GM21619 (cell line): ENCODE results near the gene SWT1.
A peak's percentile ranks its signal among the peaks of the same experiment; 100 is the strongest.
"Not testable (repeated sequence)": the region's sequence is repeated elsewhere in the genome, so short reads cannot be mapped to it uniquely, and the experiment has no call there.

Experiments
- ATAC-seq: cut with Tn5 transposase; IDR thresholded peaks from one replicate; pipeline ENCODE4 v1.9.1; 2021; ENCODE audit not compliant: unreplicated experiment

Gene SWT1

GRCh38 chr1:185162491-185162890, 5.5 kb downstream of the SWT1 start:
- no peak for ATAC-seq

- ATAC-seq: no peak
Observed at GRCh38 chr1:185166106-185166505, 9.1 kb downstream of the SWT1 start.

- peak; percentile 92 for ATAC-seq
Observed at GRCh38 chr1:185170291-185170848, 13.4 kb downstream of the SWT1 start.

GRCh38 chr1:185193756-185194155, 36.8 kb downstream of the SWT1 start:
- ATAC-seq: no peak

- not testable (repeated sequence) for ATAC-seq
Observed at GRCh38 chr1:185198712-185199111, 41.7 kb downstream of the SWT1 start.

GRCh38 chr1:185200889-185201288, 43.9 kb downstream of the SWT1 start:
- no peak for ATAC-seq

- ATAC-seq: no peak
Observed at GRCh38 chr1:185207170-185207569, 50.2 kb downstream of the SWT1 start.

GRCh38 chr1:185207980-185208602, 51.1 kb downstream of the SWT1 start:
- ATAC-seq: no peak

- ATAC-seq: no peak
Observed at GRCh38 chr1:185208626-185209180, 51.7 kb downstream of the SWT1 start.

GRCh38 chr1:185209357-185209756, 52.4 kb downstream of the SWT1 start:
- ATAC-seq: not testable (repeated sequence)

GRCh38 chr1:185213091-185213490, 56.1 kb downstream of the SWT1 start:
- no peak for ATAC-seq

- no peak for ATAC-seq
Observed at GRCh38 chr1:185215911-185216310, 58.9 kb downstream of the SWT1 start.

GRCh38 chr1:185224132-185224531, 67.2 kb downstream of the SWT1 start:
- ATAC-seq: no peak

GRCh38 chr1:185227161-185227560, 70.2 kb downstream of the SWT1 start:
- no peak for ATAC-seq

- ATAC-seq: no peak
Observed at GRCh38 chr1:185228979-185229378, 72.0 kb downstream of the SWT1 start.

- no peak for ATAC-seq
Observed at GRCh38 chr1:185229981-185230380, 73.0 kb downstream of the SWT1 start.

GRCh38 chr1:185232874-185233273, 75.9 kb downstream of the SWT1 start:
- no peak for ATAC-seq

- not testable (repeated sequence) for ATAC-seq
Observed at GRCh38 chr1:185234183-185234582, 77.2 kb downstream of the SWT1 start.

- ATAC-seq: not testable (repeated sequence)
Observed at GRCh38 chr1:185237176-185237575, 80.2 kb downstream of the SWT1 start.

GRCh38 chr1:185237661-185238060, 80.7 kb downstream of the SWT1 start:
- ATAC-seq: no peak

GRCh38 chr1:185238447-185238846, 81.5 kb downstream of the SWT1 start:
- no peak for ATAC-seq

- ATAC-seq: no peak
Observed at GRCh38 chr1:185239861-185240260, 82.9 kb downstream of the SWT1 start.

GRCh38 chr1:185241127-185241526, 84.2 kb downstream of the SWT1 start:
- no peak for ATAC-seq
